ENCODE measurements around the gene NAE1.

The NAE1 gene

DNA sequence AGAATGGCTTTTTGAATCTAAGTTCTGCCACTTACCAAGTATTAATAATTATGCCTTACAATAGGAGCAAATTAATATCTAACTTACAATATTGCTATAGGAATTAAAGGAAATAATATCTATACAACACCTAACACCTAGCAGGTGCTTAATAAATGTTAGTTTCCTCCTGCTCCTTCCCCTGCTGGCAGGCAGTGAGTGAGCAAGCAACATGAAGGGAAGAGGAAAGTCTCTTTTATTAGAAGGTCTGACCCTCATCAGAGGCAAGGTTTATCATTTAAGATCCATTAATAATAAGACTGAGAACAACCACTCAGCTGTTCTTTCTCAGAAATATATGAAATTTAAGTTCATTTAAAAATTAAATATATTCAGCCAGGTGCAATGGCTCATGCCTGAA, 72.7 kb downstream of the NAE1 start:
- no peak overlapping the region for H3K4me3 ChIP-seq (ENCODE audit: control insufficient read depth, low read depth, low read length)
- DNase-seq (ENCODE audit: low read depth), result no peak
- TF ChIP-seq, protein P1, sequence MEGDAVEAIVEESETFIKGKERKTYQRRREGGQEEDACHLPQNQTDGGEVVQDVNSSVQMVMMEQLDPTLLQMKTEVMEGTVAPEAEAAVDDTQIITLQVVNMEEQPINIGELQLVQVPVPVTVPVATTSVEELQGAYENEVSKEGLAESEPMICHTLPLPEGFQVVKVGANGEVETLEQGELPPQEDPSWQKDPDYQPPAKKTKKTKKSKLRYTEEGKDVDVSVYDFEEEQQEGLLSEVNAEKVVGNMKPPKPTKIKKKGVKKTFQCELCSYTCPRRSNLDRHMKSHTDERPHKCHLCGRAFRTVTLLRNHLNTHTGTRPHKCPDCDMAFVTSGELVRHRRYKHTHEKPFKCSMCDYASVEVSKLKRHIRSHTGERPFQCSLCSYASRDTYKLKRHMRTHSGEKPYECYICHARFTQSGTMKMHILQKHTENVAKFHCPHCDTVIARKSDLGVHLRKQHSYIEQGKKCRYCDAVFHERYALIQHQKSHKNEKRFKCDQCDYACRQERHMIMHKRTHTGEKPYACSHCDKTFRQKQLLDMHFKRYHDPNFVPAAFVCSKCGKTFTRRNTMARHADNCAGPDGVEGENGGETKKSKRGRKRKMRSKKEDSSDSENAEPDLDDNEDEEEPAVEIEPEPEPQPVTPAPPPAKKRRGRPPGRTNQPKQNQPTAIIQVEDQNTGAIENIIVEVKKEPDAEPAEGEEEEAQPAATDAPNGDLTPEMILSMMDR (IDR thresholded peaks at IDR 0.05; ENCODE audit: control insufficient read depth, insufficient read depth, low read depth, low read length, missing control alignments), result no peak

DNA sequence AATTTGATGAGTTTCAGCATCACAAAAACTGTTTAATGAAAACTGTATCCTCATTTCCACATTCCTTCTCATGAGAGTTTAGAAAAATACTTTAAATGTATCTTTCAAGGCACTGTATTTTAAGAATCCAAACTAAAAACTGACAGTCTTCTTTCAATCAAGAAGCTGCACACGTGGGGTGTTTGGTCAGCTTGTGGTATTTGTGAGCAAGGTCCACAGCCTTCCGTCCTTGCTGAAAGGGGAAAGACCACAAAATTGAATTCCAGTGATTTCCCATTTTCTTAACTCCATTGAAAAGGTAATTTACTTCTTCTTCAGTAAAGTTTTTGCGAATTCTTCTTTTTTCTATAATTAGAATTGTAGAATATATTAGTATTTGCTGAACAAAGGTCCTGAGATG, 76.0 kb downstream of the NAE1 start:
- TF ChIP-seq, protein P1 (IDR thresholded peaks at IDR 0.05; ENCODE audit: control insufficient read depth, insufficient read depth, low read depth, low read length, missing control alignments), result no peak
- DNase-seq (ENCODE audit: low read depth), result no peak
- no peak overlapping the region for H3K4me3 ChIP-seq (ENCODE audit: control insufficient read depth, low read depth, low read length)

DNA sequence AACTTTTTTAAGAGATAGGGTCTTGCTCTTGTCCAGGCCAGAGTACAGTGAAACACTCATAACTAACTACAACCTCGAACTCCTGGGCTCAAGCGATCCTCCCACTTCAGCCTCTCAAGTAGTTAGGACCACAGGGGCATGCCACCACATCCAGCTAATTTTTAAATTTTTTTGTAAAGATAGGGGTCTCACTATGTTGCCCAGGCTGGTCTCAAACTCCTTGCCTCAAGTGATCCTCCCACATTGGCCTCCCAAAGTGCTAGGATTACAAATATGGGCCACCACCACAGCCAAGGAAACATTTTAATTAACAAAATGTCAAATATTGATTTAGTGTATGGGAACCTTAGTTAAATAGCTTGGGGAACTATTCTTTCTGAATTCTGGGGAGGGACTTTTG, 76.6 kb downstream of the NAE1 start:
- DNase-seq (ENCODE audit: low read depth), result no peak
- TF ChIP-seq, protein P1 (IDR thresholded peaks at IDR 0.05; ENCODE audit: control insufficient read depth, insufficient read depth, low read depth, low read length, missing control alignments), result no peak
- H3K4me3 ChIP-seq (ENCODE audit: control insufficient read depth, low read depth, low read length), result no peak overlapping the region

DNA sequence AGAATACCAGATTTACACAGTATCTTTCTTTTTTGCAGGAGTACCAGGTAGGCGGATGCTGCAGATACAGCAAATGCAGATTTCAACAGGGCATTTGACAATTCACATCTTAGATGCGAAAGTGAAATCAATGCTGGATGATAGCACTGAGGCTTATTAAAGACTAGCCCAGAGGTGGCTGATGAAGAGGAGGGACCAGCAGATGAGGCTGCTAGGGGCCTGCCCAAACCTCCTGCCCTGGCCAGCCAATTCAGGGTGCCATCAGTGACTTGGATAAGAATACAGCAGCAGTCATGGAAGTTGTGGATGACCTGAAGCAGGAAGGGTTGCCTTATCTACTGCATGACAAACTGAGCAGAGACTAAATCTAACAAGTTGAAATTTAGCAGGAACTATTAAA, 77.8 kb downstream of the NAE1 start:
- no peak for DNase-seq (ENCODE audit: low read depth)
- H3K4me3 ChIP-seq (ENCODE audit: control insufficient read depth, low read depth, low read length), result no peak overlapping the region
- TF ChIP-seq, protein P1 (IDR thresholded peaks at IDR 0.05; ENCODE audit: control insufficient read depth, insufficient read depth, low read depth, low read length, missing control alignments), result no peak

All from AG09309 (cell line).